GM18870 (cell line): ENCODE results near the gene GATA5.

Experiments
- ATAC-seq: cut with Tn5 transposase; IDR thresholded peaks from one replicate; pipeline ENCODE4 v1.9.1; 2021; ENCODE audit warnings: moderate library complexity; ENCODE audit not compliant: unreplicated experiment

The GATA5 gene

DNA sequence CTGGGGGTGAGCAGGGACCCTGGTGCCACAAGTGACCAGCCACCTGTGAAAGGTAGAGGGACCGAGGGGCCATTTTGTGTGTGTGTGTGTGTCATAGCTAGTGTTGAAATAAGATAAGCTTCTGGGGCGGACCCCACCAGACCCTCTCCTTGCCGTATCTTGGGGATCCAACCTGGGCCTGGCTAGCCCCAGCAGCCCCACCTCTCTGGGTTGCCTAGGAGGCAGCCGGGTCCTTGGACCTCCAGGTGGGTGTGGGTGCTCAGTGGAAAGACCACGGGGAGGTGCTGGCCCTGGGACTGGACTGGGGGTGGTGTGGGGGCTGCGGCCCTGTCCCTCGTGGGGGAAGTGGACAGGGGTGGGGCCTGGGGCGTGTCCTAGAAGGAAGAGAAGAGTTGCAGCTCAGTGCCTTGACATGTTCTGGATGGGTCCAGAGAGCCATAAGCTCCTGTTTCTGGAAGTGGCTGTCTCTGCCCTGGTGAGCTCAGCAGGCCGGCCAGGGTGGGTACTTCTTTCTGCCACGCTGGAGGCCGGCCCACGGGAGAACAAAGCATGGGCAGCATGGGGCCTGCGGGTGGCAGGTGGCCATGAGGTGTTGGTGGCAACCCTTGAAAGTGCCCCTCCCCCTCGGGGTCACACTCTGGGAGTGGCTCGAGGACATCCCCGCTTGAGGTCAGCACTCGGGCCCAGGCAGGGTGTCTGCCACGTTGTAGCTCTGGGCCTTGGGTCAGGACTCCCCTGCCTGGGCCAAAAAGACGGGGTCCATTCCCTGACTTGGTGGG is 56.9 kb downstream of the GATA5 start:
- ATAC-seq, result no peak

- ATAC-seq, result no peak
Observed at GRCh38 chr20:62417981-62418708, 57.6 kb downstream of the GATA5 start.

GRCh38 chr20:62416651-62417637 is 58.9 kb downstream of the GATA5 start:
- ATAC-seq, result no peak

GRCh38 chr20:62415354-62416111 is 60.3 kb downstream of the GATA5 start:
- ATAC-seq, result no peak

GRCh38 chr20:62413896-62414481 is 61.8 kb downstream of the GATA5 start:
- ATAC-seq, result no peak
